Activated T-helper 1 cell treated with anti-CD3 and anti-CD28 coated beads, Interleukin-12 subunit alpha, Interleukin-12 subunit beta, Interleukin-2, Interleukin-4 antibody, amounts not matched to agents 30 ng/mL and 10 ng/mL and 1 ng/mL, durations not matched to agents 14 hours and 24 hours and 36 hours (primary cell): ENCODE measurements around the gene CTNNA2. TPM values are rescaled to one million over a fixed set of nuclear protein-coding genes. Genes with fewer than 3 reads are reported as not detected.

Source experiments
- DNase-seq: peaks from one replicate; pipeline ENCODE4 v3.0.0; 2021; ENCODE audit warnings: low spot score
- H3K27ac Mint-ChIP-seq: one replicate; pipeline ENCODE4 v1.8.0; 2021; ENCODE audit warnings: mild to moderate bottlenecking, mixed read lengths
- H3K27me3 Mint-ChIP-seq: one replicate; pipeline ENCODE4 v1.8.0; 2022; ENCODE audit warnings: mild to moderate bottlenecking, moderate library complexity, mixed read lengths; ENCODE audit not compliant: insufficient read depth
- H3K36me3 Mint-ChIP-seq: one replicate; pipeline ENCODE4 v1.8.0; 2021; ENCODE audit warnings: low read depth, mixed read lengths
- H3K4me1 Mint-ChIP-seq: one replicate; pipeline ENCODE4 v1.8.0; 2021; ENCODE audit warnings: low read depth, mixed read lengths
- H3K4me3 Mint-ChIP-seq: one replicate; pipeline ENCODE4 v1.8.0; 2021; ENCODE audit warnings: mild to moderate bottlenecking, moderate library complexity, mixed read lengths
- H3K9me3 Mint-ChIP-seq: one replicate; pipeline ENCODE4 v1.8.0; 2021; ENCODE audit warnings: mixed read lengths
- intact Hi-C: fragments of 100-400 bp; cut with micrococcal nuclease; formaldehyde crosslinking; loops from one replicate; pipeline ENCODE4 v1.15.1; 2024
- total RNA-seq: library from RNA; stranded (reverse); gene quantifications from 2 replicates; pipeline ENCODE4 v1.2.3, GENCODE V29; 2022

Gene CTNNA2
- total RNA-seq, 1 donor from 2014 or later, result not detected

DNA sequence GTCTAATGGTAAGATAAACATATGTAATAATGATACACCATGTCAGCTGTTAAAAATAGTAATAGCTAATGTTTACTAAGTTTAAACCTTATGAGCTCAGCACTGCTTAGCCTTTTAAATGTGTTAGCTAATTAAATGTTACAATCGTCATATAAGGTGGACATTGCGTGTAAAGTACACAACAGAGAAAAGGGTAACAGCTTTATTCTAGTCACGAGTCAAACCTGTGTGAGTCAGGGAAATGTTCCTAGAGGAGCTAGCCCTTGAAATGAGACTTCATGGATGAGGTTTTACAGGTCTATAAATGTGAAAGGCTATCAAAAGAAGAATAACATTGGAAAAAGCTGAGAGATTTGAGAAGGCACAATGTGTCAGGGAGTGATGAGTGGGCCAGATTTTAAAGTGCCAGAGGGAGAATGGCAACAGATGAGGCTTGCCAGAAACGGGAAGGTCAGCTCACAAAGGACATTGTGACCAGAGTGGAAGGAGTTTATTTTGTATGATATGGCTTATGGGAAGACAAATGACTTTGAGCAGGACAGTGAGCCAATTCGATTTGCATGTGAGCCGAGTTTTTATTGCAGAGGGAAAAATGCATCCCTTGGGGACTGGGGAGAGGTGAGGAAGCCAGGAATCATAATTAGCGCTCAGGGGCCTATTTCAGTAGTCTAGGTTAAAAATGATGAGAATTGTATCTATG lies 276.3 kb downstream of the CTNNA2 start:
- intact Hi-C loops, result no loop called here
- H3K9me3 Mint-ChIP-seq, result no peaks in the 10 kb centered on the region
- no peak for DNase-seq
- no peak overlapping the region for H3K4me3 Mint-ChIP-seq
- H3K4me1 Mint-ChIP-seq, result no peaks in the 10 kb centered on the region
- no peak overlapping the region for H3K27ac Mint-ChIP-seq
- H3K36me3 Mint-ChIP-seq, result no peaks in the 10 kb centered on the region
- no peaks in the 10 kb centered on the region for H3K27me3 Mint-ChIP-seq

DNA sequence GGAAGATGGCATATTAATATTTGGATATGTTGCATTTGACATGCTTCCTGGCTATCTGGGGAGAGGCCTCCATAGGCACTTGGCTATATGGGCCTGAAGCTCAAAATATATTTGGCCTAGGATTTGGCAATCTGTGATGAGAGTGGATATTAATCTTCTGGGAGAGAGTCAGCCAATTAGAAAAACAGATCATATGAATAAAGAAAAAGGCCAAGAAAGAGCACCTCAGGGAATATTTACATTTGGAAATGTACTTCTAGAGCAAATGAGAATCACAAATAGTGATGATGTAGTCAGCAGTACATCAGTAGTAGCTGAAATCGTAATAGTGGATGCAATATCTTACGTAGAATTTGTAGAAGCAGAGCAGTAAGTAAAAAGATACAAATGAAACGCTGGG lies 277.0 kb downstream of the CTNNA2 start:
- H3K4me1 Mint-ChIP-seq, result no peaks in the 10 kb centered on the region
- intact Hi-C loops, result no loop called here
- H3K36me3 Mint-ChIP-seq, result no peaks in the 10 kb centered on the region
- H3K9me3 Mint-ChIP-seq, result no peaks in the 10 kb centered on the region
- H3K4me3 Mint-ChIP-seq, result no peak overlapping the region
- DNase-seq, result no peak
- no peak overlapping the region for H3K27ac Mint-ChIP-seq
- H3K27me3 Mint-ChIP-seq, result no peaks in the 10 kb centered on the region

DNA sequence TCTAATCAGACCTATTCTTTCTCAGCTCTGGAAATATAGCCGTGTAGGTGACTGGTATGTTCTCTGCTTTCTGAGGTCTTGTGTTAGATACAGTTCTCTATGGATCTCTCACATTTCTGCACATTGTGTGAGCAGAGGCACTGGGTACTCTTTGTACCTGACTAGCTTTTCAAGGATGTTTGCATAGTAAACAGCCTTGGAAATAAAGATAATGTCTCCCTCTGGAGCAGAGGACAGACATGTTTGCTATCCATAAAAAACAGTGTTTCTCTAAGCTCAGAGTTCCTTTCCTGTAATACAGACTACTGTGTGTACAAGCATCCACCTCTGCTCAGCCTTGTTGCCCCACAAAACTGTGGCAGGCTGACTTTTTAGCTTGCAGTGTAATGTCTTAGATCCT lies 279.2 kb downstream of the CTNNA2 start:
- intact Hi-C loops, result no loop called here
- Mint-ChIP-seq H3K4me1 (no peaks in the 10 kb centered on the region), H3K4me3 (no peak overlapping the region), H3K36me3 (no peaks in the 10 kb centered on the region), H3K27ac (no peak overlapping the region), H3K27me3 (no peaks in the 10 kb centered on the region), H3K9me3 (no peaks in the 10 kb centered on the region)
- DNase-seq, result no peak

DNA sequence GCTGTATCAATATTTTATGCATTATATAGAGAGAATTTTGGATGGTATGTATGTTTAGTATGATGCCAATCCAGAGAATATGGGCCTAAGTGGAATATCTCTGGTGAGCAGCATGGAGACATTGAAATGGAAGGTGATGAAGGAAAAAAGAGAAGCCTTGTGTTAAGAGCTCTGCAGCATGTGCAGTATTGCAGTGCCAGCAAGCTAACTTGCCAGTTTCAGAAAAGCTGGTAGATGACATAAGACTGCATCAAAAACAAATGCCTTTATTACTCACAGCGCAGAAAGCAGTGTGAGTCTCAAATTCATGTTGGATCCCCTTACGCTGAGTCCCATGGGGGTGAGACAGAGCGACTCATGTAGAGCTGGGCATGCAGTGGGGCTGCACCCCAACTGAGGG lies 280.2 kb downstream of the CTNNA2 start:
- H3K4me3 Mint-ChIP-seq, result no peak overlapping the region
- DNase-seq, result no peak
- H3K9me3 Mint-ChIP-seq, result no peaks in the 10 kb centered on the region
- no peak overlapping the region for H3K27ac Mint-ChIP-seq
- intact Hi-C loops, result no loop called here
- no peaks in the 10 kb centered on the region for H3K27me3 Mint-ChIP-seq
- no peaks in the 10 kb centered on the region for H3K36me3 Mint-ChIP-seq
- no peaks in the 10 kb centered on the region for H3K4me1 Mint-ChIP-seq

DNA sequence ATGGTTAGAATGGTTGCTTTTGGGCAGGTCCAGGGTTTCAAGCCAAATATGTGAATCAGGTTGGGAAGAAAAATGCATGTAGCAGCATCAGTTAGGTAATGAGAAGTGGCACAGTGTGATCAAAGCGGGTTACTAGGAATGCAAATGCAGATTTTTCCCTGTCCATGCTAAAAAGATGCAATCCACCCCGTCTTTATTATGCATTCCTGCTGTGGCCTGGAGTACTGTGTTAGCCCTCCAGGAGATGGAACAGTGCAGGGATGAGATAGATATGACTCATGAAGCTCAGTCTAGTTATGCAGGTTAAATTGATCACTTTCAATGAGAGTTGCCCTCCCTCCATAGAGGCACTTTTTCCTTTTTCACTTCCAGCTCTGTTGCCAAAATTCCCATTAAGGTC lies 283.8 kb downstream of the CTNNA2 start:
- no peak overlapping the region for H3K27ac Mint-ChIP-seq
- peaks cover 6% of the 10 kb centered on the region for H3K9me3 Mint-ChIP-seq
- no peaks in the 10 kb centered on the region for H3K36me3 Mint-ChIP-seq
- no peaks in the 10 kb centered on the region for H3K27me3 Mint-ChIP-seq
- intact Hi-C loops, result no loop called here
- no peaks in the 10 kb centered on the region for H3K4me1 Mint-ChIP-seq
- no peak overlapping the region for H3K4me3 Mint-ChIP-seq
- no peak for DNase-seq

DNA sequence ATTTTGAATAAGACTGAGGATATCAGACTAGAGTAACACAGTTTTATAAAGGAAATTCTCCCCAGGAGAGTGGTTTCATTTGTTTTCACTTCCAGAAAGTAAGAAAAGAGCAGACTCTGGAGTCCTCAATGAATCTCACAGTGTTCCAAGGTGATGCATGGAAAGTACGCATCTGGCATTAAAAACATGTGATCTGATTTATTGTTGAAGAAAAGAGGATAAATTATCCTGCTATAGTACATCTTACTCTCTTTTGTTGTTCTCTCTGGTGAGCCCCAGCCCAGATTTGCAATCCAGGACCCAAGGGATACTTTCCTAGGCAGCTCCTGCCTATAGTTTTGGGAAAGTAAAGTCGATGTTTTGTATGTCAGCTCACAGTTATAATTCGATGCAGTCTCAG lies 285.9 kb downstream of the CTNNA2 start:
- H3K4me3 Mint-ChIP-seq, result no peak overlapping the region
- H3K27ac Mint-ChIP-seq, result no peak overlapping the region
- no peak for DNase-seq
- H3K4me1 Mint-ChIP-seq, result no peaks in the 10 kb centered on the region
- H3K36me3 Mint-ChIP-seq, result no peaks in the 10 kb centered on the region
- peaks cover 6% of the 10 kb centered on the region for H3K9me3 Mint-ChIP-seq
- H3K27me3 Mint-ChIP-seq, result no peaks in the 10 kb centered on the region
- intact Hi-C loops, result no loop called here

DNA sequence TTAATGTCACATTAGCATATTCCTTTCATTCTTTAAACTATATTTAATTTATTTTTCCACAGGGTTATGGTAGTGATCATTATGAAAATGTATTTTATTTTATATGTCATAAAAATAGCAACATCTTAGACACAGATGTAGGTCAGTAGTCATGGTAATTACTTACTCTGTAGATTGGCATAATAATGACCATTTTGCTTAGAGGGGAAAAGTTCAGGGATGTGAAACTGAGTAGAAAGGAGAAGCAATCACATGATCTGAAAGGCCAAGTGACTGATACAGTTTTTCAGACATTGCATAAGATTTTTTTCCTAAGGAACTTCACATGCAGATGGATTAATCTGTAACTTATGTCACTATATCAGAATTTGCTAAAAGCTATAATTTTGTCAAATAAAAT lies 286.9 kb downstream of the CTNNA2 start:
- H3K27ac Mint-ChIP-seq, result no peak overlapping the region
- no peaks in the 10 kb centered on the region for H3K27me3 Mint-ChIP-seq
- H3K4me3 Mint-ChIP-seq, result no peak overlapping the region
- H3K9me3 Mint-ChIP-seq, result peaks cover 6% of the 10 kb centered on the region
- no peak for DNase-seq
- intact Hi-C loops, result no loop called here
- no peaks in the 10 kb centered on the region for H3K4me1 Mint-ChIP-seq
- no peaks in the 10 kb centered on the region for H3K36me3 Mint-ChIP-seq

DNA sequence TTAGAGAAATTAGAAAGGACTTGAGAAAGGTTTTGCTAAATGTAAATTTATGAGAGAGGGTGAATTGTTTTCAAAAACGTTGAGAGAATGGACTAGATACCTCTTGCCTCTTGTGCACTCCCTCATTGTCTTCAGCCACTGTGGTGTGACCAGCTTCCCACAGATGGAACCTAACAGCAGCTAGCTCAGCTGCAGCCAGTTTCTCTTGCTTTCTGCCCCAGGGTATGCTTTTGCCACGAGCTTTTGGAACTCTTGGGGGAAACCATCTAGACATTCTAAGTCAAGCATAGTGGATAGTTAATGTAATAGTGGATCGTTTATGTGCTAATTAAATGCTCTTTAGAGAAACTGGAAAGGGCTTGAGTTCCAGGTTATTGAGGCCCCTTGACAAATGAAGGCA lies 288.2 kb downstream of the CTNNA2 start:
- Mint-ChIP-seq H3K4me3 (no peak overlapping the region), H3K27ac (no peak overlapping the region), H3K4me1 (no peaks in the 10 kb centered on the region), H3K27me3 (no peaks in the 10 kb centered on the region), H3K36me3 (no peaks in the 10 kb centered on the region), H3K9me3 (peaks cover 6% of the 10 kb centered on the region)
- intact Hi-C loops, result no loop called here
- DNase-seq, result no peak

DNA sequence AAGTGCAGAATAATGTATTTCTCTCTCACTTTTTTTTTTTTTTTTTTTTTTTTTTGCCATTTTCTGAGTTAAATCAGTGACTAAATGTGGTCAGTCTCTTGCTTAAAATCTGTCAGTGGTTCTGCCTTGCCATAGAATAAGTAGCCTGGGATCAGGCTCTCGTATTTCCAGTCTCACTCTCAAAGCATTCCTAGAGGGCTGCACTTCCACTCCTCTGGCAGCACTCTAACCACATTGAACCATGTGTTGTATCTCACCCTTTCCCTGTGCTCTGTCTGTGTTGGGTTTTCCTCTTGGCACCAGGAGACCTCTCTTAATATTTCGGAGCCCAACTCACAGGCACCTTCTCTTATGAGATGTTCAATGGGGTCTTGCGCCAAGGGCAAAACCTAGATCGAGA lies 304.4 kb downstream of the CTNNA2 start:
- no peak overlapping the region for H3K4me3 Mint-ChIP-seq
- DNase-seq, result no peak
- no peaks in the 10 kb centered on the region for H3K36me3 Mint-ChIP-seq
- H3K27me3 Mint-ChIP-seq, result no peaks in the 10 kb centered on the region
- no peaks in the 10 kb centered on the region for H3K4me1 Mint-ChIP-seq
- H3K9me3 Mint-ChIP-seq, result peaks cover 10% of the 10 kb centered on the region
- H3K27ac Mint-ChIP-seq, result no peak overlapping the region
- intact Hi-C loops, result no loop called here

DNA sequence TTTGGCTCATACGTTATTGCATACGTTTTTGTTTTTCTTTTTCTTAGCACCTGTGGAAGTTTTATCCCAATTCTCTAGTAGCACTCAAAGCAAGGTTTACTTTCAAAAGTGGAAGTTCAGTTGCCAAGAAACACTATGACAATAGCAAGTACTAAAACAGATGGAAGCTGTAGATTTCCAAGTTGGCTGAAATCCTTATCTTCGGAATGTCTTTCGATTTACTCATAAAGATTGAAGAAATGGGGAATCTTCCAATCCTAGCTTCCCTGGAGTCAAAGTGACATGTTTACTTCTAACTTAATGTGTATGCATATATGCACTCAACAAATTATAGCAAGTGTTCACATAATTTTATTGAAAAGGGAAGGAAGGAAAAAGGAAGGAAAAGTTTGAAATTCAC lies 307.4 kb downstream of the CTNNA2 start:
- H3K4me1 Mint-ChIP-seq, result no peaks in the 10 kb centered on the region

DNA sequence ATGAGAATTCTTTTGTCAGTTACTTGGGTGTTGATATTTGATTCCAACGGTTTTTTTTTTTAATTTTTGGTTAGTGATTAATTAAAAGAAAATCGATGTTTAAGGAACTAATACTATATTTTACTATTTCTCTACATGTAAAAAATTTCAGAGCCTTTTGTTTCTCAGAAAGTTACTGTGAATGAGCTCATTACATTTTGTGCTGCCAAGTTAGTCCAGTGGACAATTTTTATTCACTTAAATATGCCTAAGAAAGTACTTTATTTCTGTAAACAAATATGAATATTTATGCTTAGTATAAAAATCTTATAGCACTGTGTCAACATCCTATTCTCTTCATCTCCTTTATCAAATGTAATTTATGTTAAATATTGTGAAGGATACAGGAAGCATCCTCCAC lies 309.3 kb downstream of the CTNNA2 start:
- no peaks in the 10 kb centered on the region for H3K4me1 Mint-ChIP-seq
- H3K27me3 Mint-ChIP-seq, result no peaks in the 10 kb centered on the region
- H3K36me3 Mint-ChIP-seq, result no peaks in the 10 kb centered on the region
- H3K27ac Mint-ChIP-seq, result no peak overlapping the region
- peaks cover 25% of the 10 kb centered on the region for H3K9me3 Mint-ChIP-seq
- intact Hi-C loops, result no loop called here
- no peak overlapping the region for H3K4me3 Mint-ChIP-seq
- no peak for DNase-seq

More for the DNA sequence above, 307.4 kb downstream of the CTNNA2 start:
- intact Hi-C loops, result no loop called here
- Mint-ChIP-seq H3K9me3 (peaks cover 16% of the 10 kb centered on the region), H3K27ac (no peak overlapping the region), H3K27me3 (no peaks in the 10 kb centered on the region), H3K36me3 (no peaks in the 10 kb centered on the region), H3K4me3 (no peak overlapping the region)
- no peak for DNase-seq

DNA sequence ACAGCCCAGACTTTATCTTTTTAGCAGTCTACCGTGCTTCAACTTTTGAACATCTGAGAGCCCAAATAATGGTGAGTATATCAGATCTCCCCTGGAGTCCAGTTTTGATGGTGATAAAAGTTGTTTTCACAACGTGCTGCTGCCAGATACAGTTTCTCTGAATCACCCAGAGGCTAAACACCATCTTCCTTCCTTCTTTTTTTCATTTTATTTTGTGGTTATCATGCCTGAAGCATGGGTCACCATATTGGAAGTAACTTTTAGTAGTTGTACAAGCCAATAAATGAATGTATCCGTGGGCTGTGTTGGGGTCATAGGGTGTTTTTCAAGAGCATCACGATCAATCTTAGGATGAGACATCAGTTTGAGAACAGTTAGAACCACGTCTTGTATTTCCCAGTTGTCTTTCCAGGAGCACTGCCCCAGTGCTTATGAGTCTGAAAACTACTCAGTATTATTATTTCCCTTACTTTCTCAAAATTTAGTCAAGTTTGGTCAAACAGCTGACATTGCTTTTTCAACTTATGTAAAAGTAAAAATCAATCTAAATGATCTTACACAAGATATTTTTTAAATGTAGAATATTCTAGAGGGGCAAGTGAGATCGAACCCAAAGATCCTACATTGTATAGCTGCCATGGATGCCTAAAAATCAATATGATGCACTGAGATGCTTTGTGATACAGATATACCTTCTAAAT lies 311.4 kb downstream of the CTNNA2 start:
- DNase-seq, result no peak
- no peaks in the 10 kb centered on the region for H3K36me3 Mint-ChIP-seq
- intact Hi-C loops, result no loop called here
- H3K27me3 Mint-ChIP-seq, result no peaks in the 10 kb centered on the region
- no peak overlapping the region for H3K4me3 Mint-ChIP-seq
- no peak overlapping the region for H3K27ac Mint-ChIP-seq
- peaks cover 23% of the 10 kb centered on the region for H3K9me3 Mint-ChIP-seq
- no peaks in the 10 kb centered on the region for H3K4me1 Mint-ChIP-seq

DNA sequence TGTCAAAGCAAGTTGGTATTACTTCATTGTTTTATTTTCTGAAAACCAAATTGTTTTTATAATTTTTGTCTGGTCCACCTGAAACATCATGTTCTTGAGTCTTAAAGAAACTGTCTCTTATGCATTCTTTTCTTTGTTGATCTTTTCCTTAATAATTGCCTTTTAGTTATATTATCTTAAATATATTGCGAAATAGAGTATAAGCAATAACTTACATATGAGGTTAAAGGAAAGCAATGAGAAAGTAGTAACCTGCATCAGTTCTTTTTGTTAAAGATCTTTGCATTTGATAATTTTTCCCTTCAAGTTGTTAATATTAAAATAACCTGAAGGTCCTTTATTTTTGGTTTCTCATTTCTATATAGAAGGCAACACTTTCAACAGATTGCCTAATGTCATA lies 315.0 kb downstream of the CTNNA2 start:
- no peaks in the 10 kb centered on the region for H3K36me3 Mint-ChIP-seq
- peaks cover 21% of the 10 kb centered on the region for H3K9me3 Mint-ChIP-seq
- DNase-seq, result no peak
- intact Hi-C loops, result no loop called here
- no peaks in the 10 kb centered on the region for H3K4me1 Mint-ChIP-seq
- no peak overlapping the region for H3K4me3 Mint-ChIP-seq
- H3K27me3 Mint-ChIP-seq, result no peaks in the 10 kb centered on the region
- no peak overlapping the region for H3K27ac Mint-ChIP-seq

DNA sequence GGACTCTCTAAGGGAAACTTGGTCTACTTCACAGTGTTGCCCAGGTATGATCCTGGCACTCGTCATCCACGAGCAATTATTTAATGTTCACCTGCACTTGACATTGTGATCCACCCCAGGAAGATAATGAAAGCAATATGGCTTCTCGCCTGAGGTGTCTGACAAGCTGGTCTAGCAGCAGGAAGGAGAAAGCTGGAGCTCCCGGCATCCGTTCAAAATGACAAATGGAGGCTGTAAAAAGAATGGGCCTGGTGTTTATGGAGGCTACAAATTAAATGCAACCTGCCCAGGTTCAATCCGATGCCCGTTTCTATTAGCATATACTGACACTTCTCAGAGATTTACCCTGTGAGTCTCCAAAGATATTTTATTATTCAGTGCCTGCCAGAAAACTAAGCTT lies 317.6 kb downstream of the CTNNA2 start:
- H3K4me1 Mint-ChIP-seq, result no peaks in the 10 kb centered on the region
- no peaks in the 10 kb centered on the region for H3K36me3 Mint-ChIP-seq
- H3K27ac Mint-ChIP-seq, result no peak overlapping the region
- H3K9me3 Mint-ChIP-seq, result peaks cover 6% of the 10 kb centered on the region
- DNase-seq, result no peak
- intact Hi-C loops, result no loop called here
- no peaks in the 10 kb centered on the region for H3K27me3 Mint-ChIP-seq
- no peak overlapping the region for H3K4me3 Mint-ChIP-seq
